GOT3 (cell line): ENCODE results near the gene DIPK1A.
"Not testable (repeated sequence)": the region's sequence is repeated elsewhere in the genome, so short reads cannot be mapped to it uniquely, and the experiment has no call there.

ENCODE experiments used
- DNase-seq: peaks from one replicate; lab custom pipeline; 2025; ENCODE audit warnings: mixed read lengths; lab: John Stamatoyannopoulos, UW

The DIPK1A gene

GRCh38 chr1:92980732-92981647 lies 19.7 kb upstream of the DIPK1A start:
- DNase-seq, result no peak

GRCh38 chr1:92975551-92976232 lies 14.4 kb upstream of the DIPK1A start:
- no peak for DNase-seq

- DNase-seq, result not testable (repeated sequence)
Measured at GRCh38 chr1:92974112-92974511, 12.8 kb upstream of the DIPK1A start.

GRCh38 chr1:92973203-92973897 lies 12.1 kb upstream of the DIPK1A start:
- DNase-seq, result no peak

DNA sequence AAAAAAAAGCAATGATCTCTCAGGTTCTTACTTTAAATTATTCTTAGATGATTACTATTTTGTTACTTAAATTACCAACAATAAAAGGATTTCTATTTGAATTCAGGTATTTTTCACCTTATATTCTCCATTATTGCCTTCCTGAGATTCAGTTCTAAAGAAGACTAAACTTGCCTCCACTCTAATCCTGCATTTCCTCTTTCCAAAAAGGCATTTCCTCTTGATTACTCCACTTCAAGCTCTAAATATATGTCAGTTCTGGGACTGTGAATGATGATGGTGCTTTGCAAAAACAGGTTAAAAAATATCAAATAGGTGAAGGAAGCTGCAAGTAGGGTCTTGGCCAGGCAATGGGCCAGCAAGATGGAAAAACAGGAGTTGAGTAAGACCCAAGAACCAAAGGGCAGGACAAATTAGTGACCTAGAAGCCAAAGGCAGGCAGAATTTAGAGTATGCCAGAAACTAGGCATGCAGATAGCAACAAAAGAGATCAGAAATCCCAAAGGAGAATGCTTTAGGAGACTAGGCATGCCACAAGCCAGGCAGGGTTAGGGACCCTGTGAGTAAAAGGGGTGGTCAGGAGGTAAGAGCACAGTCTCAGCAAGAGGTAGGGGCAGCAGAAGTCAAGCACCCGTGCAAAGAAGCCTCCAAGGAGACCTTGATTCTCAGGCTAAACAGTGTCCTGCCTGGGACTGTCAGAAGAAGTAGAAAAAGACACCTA lies 11.3 kb upstream of the DIPK1A start:
- DNase-seq, result no peak

DNA sequence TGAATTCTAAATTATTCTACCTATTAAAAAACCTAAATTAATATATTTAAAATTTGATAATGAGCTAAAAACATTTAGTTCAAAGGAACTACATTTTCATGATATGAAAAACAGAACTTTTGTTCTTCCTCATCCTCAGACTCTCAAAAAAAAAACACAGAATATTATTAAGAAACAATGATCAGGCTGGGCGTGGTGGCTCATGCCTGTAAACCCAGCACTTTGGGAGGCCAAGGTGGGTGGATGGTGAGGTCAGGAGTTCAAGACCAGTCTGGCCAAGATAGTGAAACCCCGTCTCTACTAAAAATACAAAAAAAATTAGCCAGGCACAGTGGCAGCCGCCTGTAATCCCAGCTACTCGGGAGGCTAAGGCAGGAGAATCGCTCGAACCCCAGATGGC lies 10.7 kb upstream of the DIPK1A start:
- DNase-seq, result not testable (repeated sequence)

DNA sequence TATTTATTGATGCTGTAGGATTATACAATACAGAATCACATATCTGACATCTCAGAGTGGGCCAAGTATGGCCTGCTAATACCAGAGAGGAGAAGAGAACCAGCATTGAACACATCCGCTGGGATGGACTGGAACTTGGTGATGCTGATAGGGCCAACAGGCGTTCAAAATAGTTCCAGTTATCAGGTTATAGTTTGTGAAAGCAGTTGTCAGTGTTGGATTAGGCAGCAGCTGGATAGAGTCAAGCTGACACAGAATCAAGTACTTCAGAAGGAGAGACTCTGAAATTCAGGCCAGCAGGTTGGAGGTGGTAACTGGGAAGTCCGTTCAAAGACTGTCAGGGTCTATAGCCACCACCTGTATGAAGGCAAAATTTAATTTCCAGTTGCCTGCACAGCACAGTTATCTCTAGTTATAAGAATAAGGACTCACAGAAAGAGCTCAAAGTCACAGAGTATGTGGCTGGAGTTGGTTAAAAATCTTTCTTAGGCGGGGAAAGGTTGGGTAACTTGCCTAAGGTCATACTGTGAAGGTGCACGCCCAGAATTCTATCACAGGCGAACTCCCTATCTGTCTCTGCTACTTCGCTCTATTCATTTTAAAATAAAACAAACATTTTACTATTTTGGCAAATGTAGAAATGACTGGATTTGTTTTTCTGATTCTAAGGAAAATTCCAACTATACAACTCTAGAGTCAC lies 9.9 kb upstream of the DIPK1A start:
- no peak for DNase-seq

GRCh38 chr1:92969517-92969916 lies 8.3 kb upstream of the DIPK1A start:
- no peak for DNase-seq

DNA sequence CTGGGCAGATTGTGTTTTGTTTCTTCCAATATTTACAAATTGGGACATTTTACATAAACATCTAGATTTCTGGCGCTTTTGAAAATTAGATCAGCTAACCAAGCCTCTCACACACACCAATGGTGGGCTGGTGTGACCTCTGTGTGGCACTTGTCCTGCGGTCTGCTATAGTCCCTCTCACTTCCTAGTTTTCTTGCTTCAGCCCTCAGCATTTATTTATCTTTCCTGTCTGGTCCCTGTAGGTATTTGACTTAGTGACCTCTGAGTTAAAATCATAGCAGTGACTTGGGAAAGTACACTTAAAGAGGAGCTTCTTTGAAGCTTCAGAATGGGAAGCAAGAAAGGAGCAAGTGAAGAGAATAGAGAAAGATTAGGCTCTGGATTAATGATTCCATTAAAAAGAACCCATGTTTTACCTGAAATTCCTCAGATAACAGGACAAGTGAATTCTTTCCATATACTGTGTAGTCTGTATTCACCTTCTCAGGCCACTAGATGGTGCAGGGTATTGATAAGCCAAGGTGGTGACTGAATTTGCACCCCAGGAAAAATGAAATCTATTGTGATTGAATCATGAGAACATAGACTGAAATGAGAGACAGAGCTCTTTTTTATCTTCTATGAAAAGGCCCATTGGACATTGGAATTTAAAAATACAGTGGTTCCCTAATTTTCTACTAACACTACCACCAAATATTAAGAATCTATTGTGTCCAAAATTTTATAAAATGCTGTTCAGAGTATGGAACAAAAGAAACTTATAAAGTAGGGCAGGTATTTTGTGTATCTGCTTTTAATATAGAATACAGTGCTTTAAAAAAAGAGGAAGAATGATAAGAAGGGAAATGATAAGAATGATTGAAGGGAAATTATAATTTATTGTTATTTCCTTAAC lies 7.1 kb upstream of the DIPK1A start:
- no peak for DNase-seq

- DNase-seq, result no peak
Measured at GRCh38 chr1:92964998-92965397, 3.7 kb upstream of the DIPK1A start.

- no peak for DNase-seq
Measured at GRCh38 chr1:92964316-92964715, 3.1 kb upstream of the DIPK1A start.

- DNase-seq, result no peak
Measured at GRCh38 chr1:92961896-92962752, 862 bp upstream of the DIPK1A start.

DNA sequence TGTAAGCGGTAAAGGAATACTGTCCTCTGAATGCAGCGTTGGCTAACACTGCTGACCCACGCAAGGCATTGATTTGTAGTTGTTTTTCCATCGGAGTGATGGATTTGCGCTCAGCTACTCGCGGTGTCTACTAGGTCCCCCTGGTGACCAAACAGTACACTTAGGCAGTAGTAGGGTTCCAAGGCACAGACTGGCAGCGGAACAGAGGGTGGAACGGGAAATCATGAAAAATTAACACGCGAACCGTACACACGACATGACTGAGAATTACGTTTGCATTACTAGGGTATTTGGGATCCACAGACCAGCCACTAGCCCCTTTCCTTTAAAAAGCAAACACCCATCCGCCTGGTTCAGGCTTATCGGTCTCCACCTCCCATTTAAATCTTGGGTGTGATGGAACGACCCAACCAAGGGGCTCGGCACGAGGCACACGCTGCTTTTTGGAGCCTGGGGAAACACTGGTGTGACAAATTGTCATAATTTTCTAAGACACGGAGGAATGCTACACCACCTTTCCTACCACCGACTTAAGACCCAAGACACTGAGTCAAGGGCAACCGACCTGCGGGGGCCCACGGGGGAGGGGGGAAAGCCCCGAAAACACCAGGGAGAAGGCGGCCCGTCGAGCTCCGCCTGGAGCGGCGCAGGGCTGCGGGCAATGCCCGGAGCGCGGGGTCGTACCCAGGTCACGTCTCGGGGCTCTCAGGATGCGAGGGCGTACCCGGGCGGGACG lies 699 bp downstream of the DIPK1A start:
- peak; percentile 6 for DNase-seq

DNA sequence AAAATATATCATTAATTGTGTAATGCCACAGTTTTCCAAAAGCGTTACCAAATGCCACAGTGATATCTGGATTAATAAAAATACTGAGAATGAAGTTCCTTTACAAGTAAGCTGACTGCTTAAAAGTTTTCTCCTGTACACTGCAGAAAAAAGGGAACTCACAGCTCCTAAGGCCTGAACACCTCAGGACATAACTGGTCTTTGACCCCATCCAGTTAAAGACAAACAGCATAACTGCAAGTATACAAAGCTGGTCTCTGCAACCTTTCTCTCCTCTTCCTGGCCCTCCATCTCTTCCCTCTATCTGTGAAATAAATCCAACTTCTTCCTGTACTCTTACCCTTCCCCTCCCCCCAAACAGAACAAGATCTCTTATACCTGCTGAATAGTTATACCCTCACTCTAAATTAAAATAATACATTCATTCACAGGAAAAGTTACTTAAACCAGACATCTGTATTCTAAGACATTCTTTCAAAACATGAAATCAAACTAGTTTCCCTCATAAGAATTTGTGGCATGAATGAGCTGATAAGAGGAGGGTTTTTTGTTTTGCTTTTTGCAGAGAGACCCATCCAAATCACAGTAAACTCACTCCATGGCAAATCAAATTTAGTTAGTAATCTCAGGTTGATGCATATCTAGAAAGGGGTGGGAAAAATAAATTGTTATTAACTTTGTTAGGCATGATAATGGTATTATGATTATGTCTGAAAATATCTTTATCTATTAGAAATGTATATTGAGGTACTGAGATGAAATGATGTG lies 2.9 kb downstream of the DIPK1A start:
- DNase-seq, result no peak

- no peak for DNase-seq
Measured at GRCh38 chr1:92957030-92957734, 4.1 kb downstream of the DIPK1A start.

GRCh38 chr1:92956254-92957029 lies 4.8 kb downstream of the DIPK1A start:
- no peak for DNase-seq
